ENCODE measurements around the gene ZNF772. TPM values are rescaled to one million over a fixed set of nuclear protein-coding genes. Genes with fewer than 3 reads are reported as not detected.
"Not testable (repeated sequence)": the region's sequence is repeated elsewhere in the genome, so short reads cannot be mapped to it uniquely, and the experiment has no call there.

ZNF772 gene
- total RNA-seq: 3.6 TPM

DNA sequence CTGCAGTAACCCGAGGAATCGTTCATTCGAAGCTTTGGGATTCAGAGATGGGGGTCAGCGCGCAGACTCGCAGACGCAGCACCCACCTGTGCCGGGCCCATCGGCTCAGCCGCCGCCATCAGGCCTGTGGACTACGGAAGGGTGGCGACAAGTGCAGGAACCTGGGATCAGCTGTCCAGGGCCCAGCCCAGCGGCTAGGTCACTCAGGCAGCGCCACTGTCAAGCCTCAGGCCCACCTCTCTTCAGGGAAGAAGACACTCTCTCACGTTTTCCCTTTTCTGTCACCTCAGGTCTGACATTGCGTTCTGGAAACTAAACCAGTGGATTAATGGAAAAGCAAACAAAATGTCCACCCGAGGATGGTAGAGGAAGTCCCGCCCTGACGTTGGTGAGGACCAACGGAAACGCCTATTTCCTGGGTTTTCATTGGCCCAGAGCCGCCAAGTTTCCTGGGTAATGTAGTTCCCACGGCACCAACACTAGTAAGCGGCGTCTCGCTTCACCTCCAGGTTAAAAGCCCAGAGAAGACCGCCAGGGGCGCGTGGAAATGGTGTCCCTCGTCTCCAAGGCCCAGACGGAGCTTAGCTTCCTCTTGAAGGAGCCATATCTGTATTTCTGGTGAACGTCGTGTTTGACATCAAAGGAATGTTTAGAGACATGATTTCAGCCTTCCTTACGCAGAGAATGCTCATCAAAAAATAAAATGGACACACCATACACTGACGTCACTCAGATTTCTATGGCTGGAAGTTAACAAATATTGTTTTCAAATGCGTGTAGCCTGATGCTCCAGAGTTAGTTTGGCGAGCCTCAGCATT lies at the start of gene ZNF772:
Gene ZNF772 (minus strand): TSS at position 376 of the 818 bp plus-strand sequence. CDS start 257 bp downstream, at position 119.
- DNase-seq (ENCODE audit: low spot score): peak; percentile 93
- ATAC-seq: peak; percentile 100

DNA sequence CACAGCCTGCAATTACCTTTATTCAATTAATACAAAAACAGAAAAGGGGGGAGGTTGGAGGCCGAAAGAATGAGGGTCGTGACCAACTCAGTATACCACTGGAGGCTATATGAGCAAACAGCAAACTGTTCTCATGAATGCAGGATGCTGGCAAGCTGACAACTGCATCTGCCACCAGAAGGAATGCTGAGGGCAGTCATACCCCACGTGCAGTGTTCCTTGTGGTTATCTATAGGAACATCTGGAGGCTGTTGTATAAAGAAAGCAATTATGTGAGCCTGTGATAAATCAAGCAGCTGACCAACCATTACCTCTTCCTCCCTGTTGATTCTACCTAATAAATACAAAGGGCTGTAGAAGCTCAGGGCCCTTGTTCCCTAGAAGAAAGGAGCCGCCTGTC lies 40.7 kb upstream of the ZNF772 start:
- not testable (repeated sequence) for DNase-seq (ENCODE audit: low spot score)

DNA sequence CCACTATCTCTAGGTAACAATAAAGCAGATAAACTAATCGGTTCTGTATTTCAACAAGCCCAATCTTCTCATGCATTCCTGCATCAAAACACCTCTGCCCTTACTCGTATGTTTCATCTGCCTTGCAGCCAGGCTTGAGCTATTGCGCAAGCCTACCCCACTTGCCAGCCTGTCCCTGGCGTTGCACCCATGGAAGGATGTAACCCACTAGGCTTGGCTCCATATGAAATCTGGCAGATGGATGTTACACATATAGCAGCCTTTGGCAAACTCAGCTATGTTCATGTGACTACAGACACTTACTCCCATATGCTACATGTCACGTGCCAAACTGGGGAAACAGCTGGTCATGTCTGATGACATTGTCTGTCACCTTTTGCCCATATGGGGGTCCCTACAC lies 37.9 kb upstream of the ZNF772 start:
- ATAC-seq (no peak), DNase-seq (ENCODE audit: low spot score) (no peak)

More for the DNA sequence above, 40.7 kb upstream of the ZNF772 start:
- not testable (repeated sequence) for ATAC-seq

DNA sequence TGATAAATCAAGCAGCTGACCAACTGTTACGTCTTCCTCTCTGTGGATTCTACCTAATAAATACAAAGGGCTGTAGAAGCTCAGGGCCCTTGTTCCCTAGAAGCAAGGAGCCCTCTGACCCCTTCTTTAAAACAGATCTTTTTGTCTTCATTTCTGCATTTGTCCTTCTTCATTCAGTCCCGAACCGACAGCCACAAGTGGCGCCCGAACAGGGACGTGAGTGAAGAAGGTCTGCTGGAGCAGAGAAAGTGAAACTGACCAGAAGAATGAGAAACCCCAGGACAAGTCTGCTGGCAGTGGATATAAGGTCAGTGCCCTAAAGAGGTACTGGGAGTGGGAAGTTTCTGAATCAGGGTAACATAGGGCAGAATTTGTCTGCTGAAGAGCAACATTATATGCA lies 35.5 kb upstream of the ZNF772 start:
- no peak for DNase-seq (ENCODE audit: low spot score)

DNA sequence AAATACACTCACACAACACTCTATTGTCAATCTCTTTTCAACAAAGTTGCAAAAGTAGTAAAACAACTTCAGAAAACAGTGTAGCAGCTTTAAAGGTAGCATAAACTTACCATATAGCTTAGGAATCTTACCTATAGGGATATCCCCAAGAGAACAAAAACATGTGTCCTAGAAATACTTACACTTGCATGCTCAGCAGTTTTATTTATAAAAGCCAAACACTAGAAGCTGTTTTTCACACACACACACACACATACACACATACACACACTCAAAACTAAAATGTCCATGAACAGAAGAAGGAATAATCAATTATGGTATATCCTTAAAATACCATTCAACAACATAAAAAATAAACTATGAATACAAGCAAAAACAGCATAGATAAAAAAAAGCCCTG lies 34.1 kb upstream of the ZNF772 start:
- no peak for ATAC-seq
- DNase-seq (ENCODE audit: low spot score): no peak

More for the DNA sequence above, 35.5 kb upstream of the ZNF772 start:
- no peak for ATAC-seq

DNA sequence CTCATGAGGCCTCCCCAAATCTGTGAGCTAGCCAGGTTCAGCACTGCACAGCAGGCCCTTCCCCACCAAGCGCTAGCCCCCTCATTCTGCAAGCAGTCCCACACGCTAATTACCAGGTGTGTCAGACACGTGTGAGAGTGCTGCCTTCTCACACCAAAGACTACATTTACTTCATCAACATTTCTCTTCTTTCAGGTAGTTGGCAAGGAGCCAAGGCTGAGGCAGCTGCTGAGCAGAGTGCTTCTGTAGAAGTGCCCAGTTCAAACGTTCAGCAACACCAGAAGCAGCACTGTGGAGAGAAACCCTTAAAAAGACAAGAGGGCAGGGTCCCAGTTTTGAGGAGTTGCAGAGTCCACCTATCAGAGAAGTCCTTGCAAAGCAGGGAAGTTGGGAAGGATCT lies 28.8 kb upstream of the ZNF772 start:
- no peak for DNase-seq (ENCODE audit: low spot score)
- ATAC-seq: no peak

DNA sequence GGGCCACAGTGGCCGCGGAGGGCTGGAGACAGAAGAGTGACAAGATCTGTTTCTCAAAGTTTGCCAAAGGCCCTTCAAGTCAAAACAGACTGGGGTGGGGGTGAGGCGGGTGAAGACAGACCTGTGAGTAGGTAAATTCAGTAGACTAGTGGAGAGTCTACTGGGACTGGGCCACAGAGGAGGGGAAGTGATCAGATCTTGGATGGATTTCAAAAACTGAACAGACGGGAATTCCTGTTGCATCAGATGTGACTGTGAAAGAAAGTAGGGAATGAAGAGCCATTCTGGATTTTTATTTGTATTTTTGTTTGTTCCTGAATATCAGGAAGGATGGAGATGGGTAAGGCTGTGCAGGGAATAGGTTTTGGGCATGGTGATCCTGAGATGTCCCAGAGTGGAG lies 23.0 kb upstream of the ZNF772 start:
- not testable (repeated sequence) for DNase-seq (ENCODE audit: low spot score)
- ATAC-seq: peak; percentile 22

DNA sequence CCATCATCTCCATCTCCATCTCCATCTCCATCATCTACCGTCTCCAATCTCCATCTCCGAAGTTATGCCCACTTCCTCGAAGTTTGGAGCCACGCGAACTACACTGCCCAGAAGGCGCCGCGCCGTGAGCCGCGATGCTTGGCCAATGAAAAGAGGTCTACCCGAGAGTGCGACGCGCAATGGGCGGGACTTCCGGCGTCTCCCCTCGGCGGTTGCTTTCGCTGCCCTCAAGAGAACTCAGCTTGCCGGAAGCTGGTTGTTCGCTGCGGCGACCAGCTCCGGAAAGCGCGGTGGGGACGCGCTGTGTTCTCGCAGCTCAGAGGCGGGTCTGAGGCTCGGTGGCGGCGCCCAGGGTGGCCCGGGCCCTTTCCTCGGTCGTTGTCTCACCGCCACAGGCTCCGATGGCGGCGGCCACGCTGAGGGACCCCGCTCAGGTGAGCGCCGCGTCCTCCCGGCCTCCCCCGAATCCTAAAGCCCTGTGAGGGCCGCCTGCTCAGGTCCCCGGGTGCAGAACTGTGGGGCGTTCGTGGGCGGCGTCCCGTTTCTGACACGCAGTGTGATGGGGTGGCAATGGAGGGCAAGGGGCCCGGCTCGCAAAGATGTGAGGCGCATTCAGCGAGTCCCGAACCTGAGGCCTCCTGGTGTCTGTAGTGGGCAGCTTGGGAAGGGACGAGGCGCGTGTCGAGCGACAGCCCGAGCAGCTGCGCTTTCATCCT lies 22.5 kb upstream of the ZNF772 start, which contains the start of gene ZNF773:
Gene ZNF773 (plus strand): TSS at position 259 of the 716 bp plus-strand sequence. CDS start 143 bp downstream, at position 402.
- DNase-seq (ENCODE audit: low spot score) (peak; percentile 93), ATAC-seq (peak; percentile 100)

DNA sequence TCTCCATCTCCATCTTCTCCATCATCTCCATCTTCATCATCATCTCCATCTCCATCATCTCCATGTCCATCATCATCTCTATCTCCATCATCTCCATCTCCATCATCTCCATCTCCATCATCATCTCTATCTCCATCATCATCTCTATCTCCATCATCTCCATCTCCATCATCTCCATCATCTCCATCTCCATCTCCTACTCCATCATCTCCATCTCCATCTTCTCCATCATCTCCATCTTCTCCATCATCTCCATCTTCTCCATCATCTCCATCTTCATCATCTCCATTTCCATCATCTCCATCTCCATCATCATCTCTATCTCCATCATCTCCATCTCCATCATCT lies 21.9 kb upstream of the ZNF772 start:
- not testable (repeated sequence) for ATAC-seq

DNA sequence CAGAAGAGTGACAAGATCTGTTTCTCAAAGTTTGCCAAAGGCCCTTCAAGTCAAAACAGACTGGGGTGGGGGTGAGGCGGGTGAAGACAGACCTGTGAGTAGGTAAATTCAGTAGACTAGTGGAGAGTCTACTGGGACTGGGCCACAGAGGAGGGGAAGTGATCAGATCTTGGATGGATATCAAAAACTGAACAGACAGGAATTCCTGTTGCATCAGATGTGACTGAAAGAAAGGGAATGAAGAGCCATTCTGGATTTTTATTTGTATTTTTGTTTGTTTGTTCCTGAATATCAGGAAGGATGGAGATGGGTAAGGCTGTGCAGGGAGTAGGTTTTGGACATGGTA lies 10.9 kb upstream of the ZNF772 start:
- not testable (repeated sequence) for DNase-seq (ENCODE audit: low spot score); ATAC-seq

More for the DNA sequence above, 21.9 kb upstream of the ZNF772 start:
- not testable (repeated sequence) for DNase-seq (ENCODE audit: low spot score)

DNA sequence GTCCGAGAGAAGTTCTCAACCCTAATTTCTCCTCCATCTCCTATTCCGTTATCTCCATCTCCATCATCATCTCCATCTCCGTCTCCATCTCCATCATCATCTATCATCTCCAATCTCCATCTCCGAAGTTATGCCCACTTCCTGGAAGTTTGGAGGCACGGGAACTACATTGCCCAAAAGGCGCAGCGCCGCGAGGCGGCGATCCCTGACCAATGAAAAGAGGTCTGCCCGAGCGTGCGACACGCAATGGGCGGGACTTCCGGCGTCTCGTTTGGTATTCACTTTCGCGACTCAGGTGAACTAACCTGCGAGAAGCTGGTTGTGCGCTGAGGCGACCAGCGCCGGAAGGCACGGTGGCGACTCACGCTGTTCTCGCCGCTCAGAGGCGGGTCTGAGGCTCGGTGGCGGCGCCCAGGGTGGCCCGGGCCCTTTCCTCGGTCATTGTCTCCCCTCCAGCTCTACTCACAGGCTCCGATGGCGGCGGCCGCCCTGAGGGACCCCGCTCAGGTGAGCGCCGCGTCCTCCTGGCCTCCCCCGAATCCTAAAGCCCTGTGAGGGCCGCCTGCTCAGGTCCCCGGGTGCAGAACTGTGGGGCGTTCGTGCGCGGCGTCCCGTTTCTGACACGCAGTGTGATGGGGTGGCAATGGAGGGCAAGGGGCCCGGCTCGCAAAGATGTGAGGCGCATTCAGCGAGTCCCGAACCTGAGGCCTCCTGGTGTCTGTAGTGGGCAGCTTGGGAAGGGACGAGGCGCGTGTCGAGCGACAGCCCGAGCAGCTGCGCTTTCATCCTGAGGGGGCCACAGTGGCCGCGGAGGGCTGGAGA lies 10.3 kb upstream of the ZNF772 start, which contains the start of gene ZNF419:
Gene ZNF419 (plus strand): TSS at position 274 of the 822 bp plus-strand sequence. CDS start 201 bp downstream, at position 475.
- ATAC-seq: peak; percentile 100

DNA sequence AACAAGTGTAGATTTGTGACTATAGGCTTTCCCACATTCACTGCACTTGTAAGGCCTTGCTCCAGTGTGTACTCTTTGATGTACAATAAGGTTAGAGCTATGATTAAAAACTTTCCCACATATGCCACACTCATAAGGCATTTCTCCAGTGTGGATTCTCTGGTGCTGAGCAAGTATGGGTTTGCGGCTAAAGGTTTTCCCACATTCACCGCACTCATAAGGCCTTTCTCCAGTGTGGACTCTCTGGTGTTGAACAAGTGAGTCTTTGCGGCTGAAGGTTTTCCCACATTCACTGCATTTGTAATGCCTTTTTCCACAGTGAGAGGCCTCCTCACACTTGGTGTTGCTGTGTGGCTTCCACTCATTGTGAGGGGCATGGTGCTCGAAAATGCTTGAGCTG lies 3.7 kb downstream of the ZNF772 start:
- ATAC-seq (no peak), DNase-seq (ENCODE audit: low spot score) (no peak)

More for the DNA sequence above, 10.3 kb upstream of the ZNF772 start, which contains the start of gene ZNF419:
- DNase-seq (ENCODE audit: low spot score): peak; percentile 93

DNA sequence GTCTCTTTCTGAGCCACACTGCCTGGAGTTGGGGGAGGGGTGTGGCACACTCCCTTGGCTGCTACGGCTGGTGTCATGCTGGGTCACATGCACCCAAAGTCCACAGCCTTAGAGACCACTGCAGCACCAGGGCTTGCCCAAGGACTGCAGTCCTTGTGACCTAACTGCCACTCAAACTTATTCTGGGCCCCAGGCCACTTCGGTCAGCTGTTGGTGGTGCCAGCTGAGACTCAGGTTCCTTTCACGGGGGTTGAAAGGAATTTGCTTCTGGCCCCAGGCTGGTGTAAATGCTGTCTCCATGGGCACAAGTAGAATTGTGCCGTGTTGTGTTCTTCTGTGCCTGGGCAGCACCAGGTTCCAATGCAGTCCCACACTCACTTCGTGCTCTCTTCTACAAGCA lies 10.9 kb downstream of the ZNF772 start:
- ATAC-seq (no peak), DNase-seq (ENCODE audit: low spot score) (no peak)

DNA sequence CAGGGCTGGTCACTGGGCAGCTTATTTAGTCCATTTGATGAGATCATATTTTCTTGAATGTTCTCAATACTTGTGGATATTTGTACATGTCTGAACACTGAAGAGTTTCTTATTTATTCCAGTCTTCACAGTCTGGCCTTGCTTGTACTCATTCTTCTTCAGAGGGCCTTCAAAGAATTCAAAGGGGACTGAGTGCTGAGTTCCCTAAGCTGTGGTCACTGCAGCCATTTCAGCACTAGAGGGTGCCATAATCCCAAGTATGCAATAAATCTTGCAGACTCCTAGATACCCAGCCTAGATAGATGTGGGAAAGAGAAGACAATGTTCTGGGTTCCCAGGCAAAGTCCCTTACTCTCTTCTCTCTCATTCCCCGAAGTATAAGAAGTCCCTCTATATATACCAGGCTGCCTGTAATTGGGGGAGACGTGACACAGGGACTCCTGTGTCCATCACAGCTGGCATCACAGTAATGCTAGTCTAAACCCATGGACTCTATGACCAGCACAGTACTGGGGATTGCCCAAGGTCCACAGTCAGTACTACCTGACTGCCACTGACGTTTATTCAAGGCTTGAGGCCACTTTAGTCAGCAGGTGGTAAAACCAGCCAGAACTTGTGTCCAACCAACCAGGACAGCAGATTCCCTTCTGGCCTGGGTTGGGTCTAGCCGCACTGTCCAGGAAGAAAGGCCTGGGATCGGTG lies 11.5 kb downstream of the ZNF772 start:
- DNase-seq (ENCODE audit: low spot score) (no peak), ATAC-seq (no peak)

DNA sequence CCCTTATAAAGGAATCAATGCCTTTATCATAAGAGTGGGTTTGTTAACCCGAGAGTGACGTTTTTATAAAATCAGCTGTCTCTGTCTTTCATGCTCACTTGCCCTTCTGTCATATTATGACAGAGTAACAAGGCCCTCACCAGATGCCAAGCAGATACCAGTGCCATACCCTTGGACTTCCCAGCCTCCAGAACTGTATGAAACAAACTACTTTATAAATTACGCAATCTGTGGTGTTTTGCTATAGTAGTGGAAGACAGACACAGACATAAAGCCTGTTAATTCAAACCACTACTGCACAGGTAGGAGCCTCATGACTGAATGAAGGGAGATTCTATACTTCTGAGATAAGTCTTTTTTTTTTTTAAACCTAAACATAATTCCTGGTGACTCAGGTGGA lies 25.1 kb downstream of the ZNF772 start:
- ATAC-seq (no peak), DNase-seq (ENCODE audit: low spot score) (no peak)

DNA sequence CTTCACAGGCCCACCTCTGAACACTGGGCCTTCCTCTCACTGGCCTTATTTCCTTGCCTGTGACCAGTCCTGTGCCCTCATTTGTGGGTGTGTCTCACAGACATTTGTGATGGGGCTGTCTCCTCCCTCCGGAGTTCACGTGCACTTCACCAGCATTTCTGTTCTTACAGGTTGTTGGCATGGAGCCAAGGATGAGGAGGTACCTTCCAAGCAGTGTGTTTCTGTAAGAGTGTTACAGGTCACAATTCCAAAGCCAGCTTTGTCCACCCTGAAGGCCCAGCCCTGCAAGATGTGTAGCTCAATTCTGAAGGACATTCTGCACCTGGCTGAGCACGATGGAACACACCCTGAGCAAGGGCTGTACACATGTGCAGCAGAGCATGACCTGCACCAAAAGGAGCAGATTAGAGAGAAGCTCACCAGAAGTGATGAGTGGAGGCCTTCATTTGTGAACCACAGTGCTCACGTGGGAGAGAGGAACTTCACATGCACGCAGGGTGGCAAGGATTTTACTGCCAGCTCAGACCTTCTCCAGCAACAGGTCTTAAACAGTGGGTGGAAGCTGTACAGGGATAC lies 34.2 kb downstream of the ZNF772 start:
- no peak for DNase-seq (ENCODE audit: low spot score)
- ATAC-seq: no peak

DNA sequence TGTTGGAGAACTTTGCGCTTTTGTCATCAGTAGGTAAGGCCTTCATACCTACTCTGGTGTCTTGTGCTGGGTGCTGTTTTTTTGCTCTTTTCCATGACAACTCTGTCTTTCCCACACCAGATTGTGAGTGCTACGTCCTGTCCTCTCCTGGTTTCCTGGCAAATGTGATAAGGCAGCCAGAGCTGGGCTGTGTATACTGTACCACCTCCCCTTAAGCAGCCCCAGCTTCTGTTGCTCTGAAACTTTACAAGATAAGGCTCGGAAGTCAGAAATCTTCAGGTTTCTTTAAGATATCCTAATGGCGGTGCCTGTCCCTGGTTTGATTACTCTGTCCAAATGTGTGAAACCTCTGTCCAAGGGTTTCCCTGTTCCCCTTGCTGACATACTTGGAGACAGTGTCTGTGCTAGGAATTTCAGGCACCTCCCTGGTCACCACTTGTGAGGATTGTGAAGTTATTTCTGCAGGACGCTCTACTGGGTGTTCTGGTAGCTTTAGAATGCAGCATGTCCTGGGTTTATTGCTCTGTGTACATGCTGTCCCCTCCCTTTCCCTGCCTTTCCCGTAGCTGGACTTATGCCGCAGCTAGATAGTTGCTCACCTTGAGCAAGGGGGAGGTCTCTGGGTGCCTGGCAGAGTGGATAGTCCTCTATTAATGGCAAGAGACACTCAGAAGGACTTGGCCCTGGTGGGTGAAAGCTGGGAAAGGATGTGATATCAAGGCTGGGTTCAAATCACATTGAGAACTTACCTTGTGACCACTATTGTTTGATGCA lies 35.2 kb downstream of the ZNF772 start:
- no peak for ATAC-seq
- DNase-seq (ENCODE audit: low spot score): no peak

DNA sequence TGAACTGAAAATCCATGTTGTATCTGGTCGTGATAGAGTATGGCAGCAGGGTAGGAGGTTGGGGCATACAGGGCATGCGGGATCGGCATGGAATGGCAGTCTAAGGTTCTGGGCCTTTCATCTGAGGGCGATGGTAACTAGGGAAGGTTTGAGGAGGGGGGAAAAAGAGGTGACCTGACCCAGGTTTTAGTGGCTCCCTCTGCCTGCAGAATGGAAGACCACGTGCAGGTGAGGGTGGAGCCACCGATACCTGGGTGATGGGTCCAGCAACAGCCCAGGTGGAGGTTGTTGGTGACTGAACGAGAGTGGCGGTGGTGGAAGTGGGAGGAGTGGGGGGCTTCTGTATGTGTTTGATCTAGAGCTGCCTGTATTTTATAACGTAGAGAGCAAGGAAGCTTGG lies 38.4 kb downstream of the ZNF772 start:
- DNase-seq (ENCODE audit: low spot score) (no peak), ATAC-seq (no peak)

DNA sequence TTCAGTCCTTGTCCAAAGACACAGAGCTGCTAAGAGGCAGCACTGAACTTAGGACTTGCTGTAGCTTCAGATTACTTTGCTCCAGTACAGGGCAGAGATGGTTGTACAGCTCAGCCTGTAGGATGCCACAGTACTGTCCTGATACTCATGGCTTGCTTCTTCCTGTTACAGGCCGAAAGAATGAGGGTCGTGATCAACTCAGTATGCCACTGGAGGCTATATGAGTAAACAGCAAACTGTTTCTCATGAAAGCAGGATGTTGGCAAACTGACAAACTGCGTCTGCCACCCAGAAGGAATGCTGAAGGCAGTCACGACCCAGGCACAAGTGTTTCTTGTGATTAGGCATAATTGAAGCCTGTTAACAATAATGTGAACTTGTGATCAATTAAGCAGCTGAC lies 39.4 kb downstream of the ZNF772 start:
- ATAC-seq: no peak
- no peak for DNase-seq (ENCODE audit: low spot score)

All from left lobe of liver (tissue), 2 donors.